Neural progenitor cell (in vitro differentiated cells): ENCODE results near the gene TTLL10. TPM values are rescaled to one million over a fixed set of nuclear protein-coding genes. Genes with fewer than 3 reads are reported as not detected.

ENCODE experiments used
- DNase-seq: peaks from one replicate; pipeline ENCODE4 v3.0.0-alpha.2; 2016; ENCODE audit warnings: low spot score
- H2AFZ ChIP-seq: fragments of 200-600 bp; sonication (generic); replicated peaks from 2 replicates; pipeline ENCODE4 v1.6.1; 2016; ENCODE audit warnings: antibody characterized with exemption
- H3F3A ChIP-seq: fragments of 200-600 bp; sonication (generic); 2 replicates; pipeline ENCODE4 v1.6.1; 2016; ENCODE audit warnings: antibody characterized with exemption, low read depth
- H3K27ac ChIP-seq: fragments of 200-600 bp; sonication (generic); 2 replicates; pipeline ENCODE4 v1.5.1; 2016; ENCODE audit warnings: mild to moderate bottlenecking
- H3K27me3 ChIP-seq: fragments of 200-600 bp; sonication (generic); 2 replicates; pipeline ENCODE4 v1.6.1; 2016; ENCODE audit warnings: mild to moderate bottlenecking, moderate library complexity
- H3K36me3 ChIP-seq: fragments of 200-600 bp; sonication (generic); 2 replicates; pipeline ENCODE4 v1.5.1; 2016
- H3K4me1 ChIP-seq: fragments of 200-600 bp; sonication (generic); 2 replicates; pipeline ENCODE4 v1.6.1; 2016; ENCODE audit warnings: mixed run types
- H3K4me2 ChIP-seq: fragments of 200-600 bp; sonication (generic); 2 replicates; pipeline ENCODE4 v1.6.1; 2016
- H3K4me3 ChIP-seq: fragments of 200-600 bp; sonication (generic); 2 replicates; pipeline ENCODE4 v1.5.1; 2016
- H3K79me2 ChIP-seq: fragments of 200-600 bp; sonication (generic); 2 replicates; pipeline ENCODE4 v1.6.1; 2016; ENCODE audit warnings: low read depth
- H3K9ac ChIP-seq: fragments of 200-600 bp; sonication (generic); 2 replicates; pipeline ENCODE4 v1.6.1; 2016
- H3K9me3 ChIP-seq: fragments of 200-600 bp; sonication (generic); 2 replicates; pipeline ENCODE4 v1.5.1; 2016; ENCODE audit warnings: low read depth
- H4K20me1 ChIP-seq: fragments of 200-600 bp; sonication (generic); 2 replicates; pipeline ENCODE4 v1.6.1; 2016; ENCODE audit warnings: low read depth
- H3K27ac Mint-ChIP-seq: 3 replicates; pipeline ENCODE4 v1.8.0; 2021; ENCODE audit warnings: mixed read lengths
- H3K27me3 Mint-ChIP-seq: 2 replicates; pipeline ENCODE4 v1.8.0; 2022; ENCODE audit warnings: low read depth, mild to moderate bottlenecking, inconsistent platforms, moderate library complexity, mixed read lengths; ENCODE audit not compliant: insufficient read depth
- H3K36me3 Mint-ChIP-seq: 3 replicates; pipeline ENCODE4 v1.8.0; 2021; ENCODE audit warnings: mixed read lengths
- H3K4me1 Mint-ChIP-seq: 3 replicates; pipeline ENCODE4 v1.8.0; 2021; ENCODE audit warnings: mixed read lengths
- H3K4me3 Mint-ChIP-seq: 3 replicates; pipeline ENCODE4 v1.8.0; 2021; ENCODE audit warnings: mild to moderate bottlenecking, moderate library complexity, mixed read lengths
- H3K9me3 Mint-ChIP-seq: 3 replicates; pipeline ENCODE4 v1.8.0; 2020; ENCODE audit warnings: mixed read lengths
- CTCF ChIP-seq: fragments of 200-600 bp; sonication (generic); IDR thresholded peaks from 2 replicates; pipeline ENCODE4 v1.5.1; 2017; ENCODE audit warnings: antibody characterized with exemption, mild to moderate bottlenecking
- EZH2 ChIP-seq: fragments of 200-600 bp; sonication (generic); IDR thresholded peaks from 2 replicates; pipeline ENCODE4 v1.6.1; 2017; ENCODE audit warnings: antibody characterized with exemption, mild to moderate bottlenecking, moderate library complexity
- EZH2phosphoT487 ChIP-seq: fragments of 200-600 bp; sonication (generic); IDR thresholded peaks from 2 replicates; pipeline ENCODE4 v1.6.1; 2017; ENCODE audit warnings: antibody characterized with exemption
- total RNA-seq: library from RNA; depleted of rRNA; stranded (reverse); fragments of >200 nt; gene quantifications from 2 replicates; pipeline ENCODE4 v1.2.3, GENCODE V29; 2015; ENCODE audit warnings: low replicate concordance

Gene TTLL10
- total RNA-seq, 1 donor from 2014 or later: not detected

GRCh38 chr1:1148569-1148968, 25.1 kb upstream of the TTLL10 start:
- DNase-seq: no peak
- no peaks in the 10 kb centered on the region for H3K79me2 ChIP-seq
- H3K4me2 ChIP-seq: no peak overlapping the region
- H3F3A ChIP-seq: peaks cover 15% of the 10 kb centered on the region
- no peak overlapping the region for H3K27ac Mint-ChIP-seq
- peaks cover 6% of the 10 kb centered on the region for H3K4me1 Mint-ChIP-seq
- no peak overlapping the region for H3K4me3 Mint-ChIP-seq
- no peak overlapping the region for H3K4me3 ChIP-seq
- no peaks in the 10 kb centered on the region for H3K36me3 ChIP-seq
- no peaks in the 10 kb centered on the region for H3K9me3 ChIP-seq
- no peak overlapping the region for H3K9ac ChIP-seq
- H3K27ac ChIP-seq: no peak overlapping the region
- no peak overlapping the region for H2AFZ ChIP-seq
- no peak for TF ChIP-seq EZH2phosphoT487
- TF ChIP-seq CTCF: no peak
- no peak for TF ChIP-seq EZH2
- H3K4me1 ChIP-seq: no peaks in the 10 kb centered on the region
- H3K36me3 Mint-ChIP-seq: peaks cover 5% of the 10 kb centered on the region
- peaks cover 18% of the 10 kb centered on the region for H3K9me3 Mint-ChIP-seq
- H4K20me1 ChIP-seq: no peaks in the 10 kb centered on the region
- H3K27me3 ChIP-seq: no peaks in the 10 kb centered on the region
- peaks cover 14% of the 10 kb centered on the region for H3K27me3 Mint-ChIP-seq

GRCh38 chr1:1149416-1149815, 24.3 kb upstream of the TTLL10 start:
- no peaks in the 10 kb centered on the region for H3K9me3 ChIP-seq

GRCh38 chr1:1150100-1150499, 23.6 kb upstream of the TTLL10 start:
- peaks cover 8% of the 10 kb centered on the region for H3K36me3 Mint-ChIP-seq
- Histone ChIP-seq H3K79me2 (no peaks in the 10 kb centered on the region), H3K9ac (no peak overlapping the region), H3F3A (peaks cover 15% of the 10 kb centered on the region), H3K4me2 (no peak overlapping the region), H3K4me3 (no peak overlapping the region), H4K20me1 (no peaks in the 10 kb centered on the region), H3K36me3 (no peaks in the 10 kb centered on the region), H3K9me3 (no peaks in the 10 kb centered on the region), H3K4me1 (no peaks in the 10 kb centered on the region), H3K27ac (no peak overlapping the region), H3K27me3 (no peaks in the 10 kb centered on the region), H2AFZ (no peak overlapping the region)
- no peak for DNase-seq
- peaks cover 3% of the 10 kb centered on the region for H3K4me1 Mint-ChIP-seq
- no peak overlapping the region for H3K27ac Mint-ChIP-seq
- peaks cover 23% of the 10 kb centered on the region for H3K27me3 Mint-ChIP-seq
- peaks cover 26% of the 10 kb centered on the region for H3K9me3 Mint-ChIP-seq
- TF ChIP-seq EZH2 (no peak), CTCF (no peak), EZH2phosphoT487 (no peak)
- H3K4me3 Mint-ChIP-seq: no peak overlapping the region

More at GRCh38 chr1:1149416-1149815, 24.3 kb upstream of the TTLL10 start:
- H4K20me1 ChIP-seq: no peaks in the 10 kb centered on the region
- no peak overlapping the region for H2AFZ ChIP-seq
- TF ChIP-seq EZH2 (no peak), CTCF (no peak), EZH2phosphoT487 (no peak)
- H3K36me3 ChIP-seq: no peaks in the 10 kb centered on the region
- no peak for DNase-seq
- H3F3A ChIP-seq: peaks cover 15% of the 10 kb centered on the region
- H3K4me2 ChIP-seq: no peak overlapping the region
- peaks cover 18% of the 10 kb centered on the region for H3K27me3 Mint-ChIP-seq
- no peak overlapping the region for H3K4me3 Mint-ChIP-seq
- no peak overlapping the region for H3K4me3 ChIP-seq
- no peak overlapping the region for H3K27ac Mint-ChIP-seq
- H3K27ac ChIP-seq: no peak overlapping the region
- no peak overlapping the region for H3K9ac ChIP-seq
- peaks cover 24% of the 10 kb centered on the region for H3K9me3 Mint-ChIP-seq
- H3K36me3 Mint-ChIP-seq: peaks cover 8% of the 10 kb centered on the region
- no peaks in the 10 kb centered on the region for H3K4me1 ChIP-seq
- no peaks in the 10 kb centered on the region for H3K27me3 ChIP-seq
- no peaks in the 10 kb centered on the region for H3K79me2 ChIP-seq
- peaks cover 3% of the 10 kb centered on the region for H3K4me1 Mint-ChIP-seq
